Measurements from ENCODE around the gene ELOVL3.

GRCh38 chr10:102241444-102242117, 15.5 kb downstream of the ELOVL3 start, which contains the start of gene PITX3:
- TF ChIP-seq, protein P1, sequence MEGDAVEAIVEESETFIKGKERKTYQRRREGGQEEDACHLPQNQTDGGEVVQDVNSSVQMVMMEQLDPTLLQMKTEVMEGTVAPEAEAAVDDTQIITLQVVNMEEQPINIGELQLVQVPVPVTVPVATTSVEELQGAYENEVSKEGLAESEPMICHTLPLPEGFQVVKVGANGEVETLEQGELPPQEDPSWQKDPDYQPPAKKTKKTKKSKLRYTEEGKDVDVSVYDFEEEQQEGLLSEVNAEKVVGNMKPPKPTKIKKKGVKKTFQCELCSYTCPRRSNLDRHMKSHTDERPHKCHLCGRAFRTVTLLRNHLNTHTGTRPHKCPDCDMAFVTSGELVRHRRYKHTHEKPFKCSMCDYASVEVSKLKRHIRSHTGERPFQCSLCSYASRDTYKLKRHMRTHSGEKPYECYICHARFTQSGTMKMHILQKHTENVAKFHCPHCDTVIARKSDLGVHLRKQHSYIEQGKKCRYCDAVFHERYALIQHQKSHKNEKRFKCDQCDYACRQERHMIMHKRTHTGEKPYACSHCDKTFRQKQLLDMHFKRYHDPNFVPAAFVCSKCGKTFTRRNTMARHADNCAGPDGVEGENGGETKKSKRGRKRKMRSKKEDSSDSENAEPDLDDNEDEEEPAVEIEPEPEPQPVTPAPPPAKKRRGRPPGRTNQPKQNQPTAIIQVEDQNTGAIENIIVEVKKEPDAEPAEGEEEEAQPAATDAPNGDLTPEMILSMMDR (IDR thresholded peaks at IDR 0.05), result no peak
- TF ChIP-seq POLR2A (IDR thresholded peaks at IDR 0.05) (no peak), EP300 (IDR thresholded peaks at IDR 0.05) (no peak)
